ENCODE data around the gene TOPBP1. TPM values are rescaled to one million over a fixed set of nuclear protein-coding genes. Genes with fewer than 3 reads are reported as not detected.
A peak's percentile ranks its signal among the peaks of the same experiment; 100 is the strongest.

TOPBP1 gene
- total RNA-seq, 4 donors from 2014 or later = 20.7 to 42.2 (median 28.7) TPM

DNA sequence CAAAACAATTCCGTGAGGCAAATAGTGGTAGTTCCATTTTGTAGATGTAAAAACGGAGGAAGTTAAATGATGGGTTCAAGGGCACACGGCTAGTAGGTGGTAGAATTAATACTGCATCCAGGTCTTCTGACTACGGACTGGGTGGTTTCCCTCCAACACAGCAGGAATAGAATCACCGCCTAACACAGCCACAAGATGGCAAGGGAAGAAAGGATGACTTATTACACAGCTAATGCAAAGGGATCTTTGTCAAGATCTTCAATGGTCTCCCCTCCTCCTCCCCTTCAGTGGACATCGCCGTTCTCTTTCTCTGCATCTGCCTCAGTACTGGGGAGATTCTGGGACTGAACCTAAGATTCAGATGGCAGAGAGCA, 524 bp upstream of the TOPBP1 start:
- DNase-seq (ENCODE audit: low spot score) (no peak), ATAC-seq (ENCODE audit: low FRiP score) (peak; percentile 75)
- TF ChIP-seq, protein P1, sequence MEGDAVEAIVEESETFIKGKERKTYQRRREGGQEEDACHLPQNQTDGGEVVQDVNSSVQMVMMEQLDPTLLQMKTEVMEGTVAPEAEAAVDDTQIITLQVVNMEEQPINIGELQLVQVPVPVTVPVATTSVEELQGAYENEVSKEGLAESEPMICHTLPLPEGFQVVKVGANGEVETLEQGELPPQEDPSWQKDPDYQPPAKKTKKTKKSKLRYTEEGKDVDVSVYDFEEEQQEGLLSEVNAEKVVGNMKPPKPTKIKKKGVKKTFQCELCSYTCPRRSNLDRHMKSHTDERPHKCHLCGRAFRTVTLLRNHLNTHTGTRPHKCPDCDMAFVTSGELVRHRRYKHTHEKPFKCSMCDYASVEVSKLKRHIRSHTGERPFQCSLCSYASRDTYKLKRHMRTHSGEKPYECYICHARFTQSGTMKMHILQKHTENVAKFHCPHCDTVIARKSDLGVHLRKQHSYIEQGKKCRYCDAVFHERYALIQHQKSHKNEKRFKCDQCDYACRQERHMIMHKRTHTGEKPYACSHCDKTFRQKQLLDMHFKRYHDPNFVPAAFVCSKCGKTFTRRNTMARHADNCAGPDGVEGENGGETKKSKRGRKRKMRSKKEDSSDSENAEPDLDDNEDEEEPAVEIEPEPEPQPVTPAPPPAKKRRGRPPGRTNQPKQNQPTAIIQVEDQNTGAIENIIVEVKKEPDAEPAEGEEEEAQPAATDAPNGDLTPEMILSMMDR (IDR thresholded peaks at IDR 0.05) = no peak

DNA sequence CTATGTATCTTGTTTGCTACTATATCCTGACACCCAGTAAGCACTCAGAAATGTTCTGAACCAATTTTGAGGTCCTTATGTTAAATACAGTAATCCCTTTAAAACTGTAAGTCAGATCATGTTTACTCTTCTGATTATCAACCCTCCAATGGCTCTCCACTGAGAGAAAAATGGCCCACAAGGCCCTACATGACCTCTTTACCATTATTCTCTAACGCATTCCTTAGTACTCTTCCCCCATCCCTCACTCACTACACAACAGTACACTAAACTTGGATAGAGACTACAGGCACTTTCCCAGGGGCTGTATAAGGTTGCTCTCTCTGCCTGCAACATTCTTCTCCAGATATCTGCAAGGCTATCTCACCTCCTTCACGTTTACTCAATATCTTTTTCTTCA, 1.9 kb downstream of the TOPBP1 start:
- no peak for ATAC-seq (ENCODE audit: low FRiP score)

DNA sequence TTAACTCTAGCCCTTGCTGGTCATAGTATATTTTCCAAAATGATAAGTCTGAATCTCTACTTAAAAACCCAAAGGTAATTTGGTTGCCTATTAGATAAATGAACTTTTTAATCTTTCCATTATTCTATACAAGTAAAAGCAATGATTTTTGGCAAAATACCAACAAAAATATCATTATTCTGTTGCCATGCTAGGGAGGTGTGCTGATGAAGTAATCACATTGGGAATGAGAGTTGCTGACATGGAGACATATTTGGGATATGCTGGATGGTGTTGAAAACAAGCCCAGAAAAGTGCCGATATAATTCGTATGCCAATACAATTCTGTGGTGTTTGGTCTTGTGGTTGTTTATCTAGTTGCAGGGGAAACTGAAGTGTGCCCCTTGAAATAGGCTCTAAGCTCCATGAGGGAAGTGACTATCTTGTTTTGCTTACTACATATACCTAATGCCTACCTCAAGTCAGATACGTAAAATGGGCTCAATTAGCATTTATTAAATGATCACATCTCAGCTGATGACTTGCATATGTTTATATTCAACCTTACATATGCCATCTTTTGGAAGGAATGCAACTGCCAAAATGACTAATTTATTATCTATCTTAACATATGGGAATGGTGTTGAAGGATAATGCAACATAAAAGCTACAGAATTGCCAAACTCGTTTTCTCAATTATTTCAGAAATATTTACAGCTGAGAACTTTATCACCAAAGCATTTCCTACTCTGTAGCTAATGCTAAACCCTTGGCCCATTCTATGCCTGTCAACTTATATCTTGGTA, 5.8 kb downstream of the TOPBP1 start:
- TF ChIP-seq, protein P1 (IDR thresholded peaks at IDR 0.05) = no peak
- ATAC-seq (ENCODE audit: low FRiP score) (no peak), DNase-seq (ENCODE audit: low spot score) (no peak)

More for the DNA sequence above, 1.9 kb downstream of the TOPBP1 start:
- TF ChIP-seq, protein P1 (IDR thresholded peaks at IDR 0.05) = no peak
- DNase-seq (ENCODE audit: low spot score) = no peak

DNA sequence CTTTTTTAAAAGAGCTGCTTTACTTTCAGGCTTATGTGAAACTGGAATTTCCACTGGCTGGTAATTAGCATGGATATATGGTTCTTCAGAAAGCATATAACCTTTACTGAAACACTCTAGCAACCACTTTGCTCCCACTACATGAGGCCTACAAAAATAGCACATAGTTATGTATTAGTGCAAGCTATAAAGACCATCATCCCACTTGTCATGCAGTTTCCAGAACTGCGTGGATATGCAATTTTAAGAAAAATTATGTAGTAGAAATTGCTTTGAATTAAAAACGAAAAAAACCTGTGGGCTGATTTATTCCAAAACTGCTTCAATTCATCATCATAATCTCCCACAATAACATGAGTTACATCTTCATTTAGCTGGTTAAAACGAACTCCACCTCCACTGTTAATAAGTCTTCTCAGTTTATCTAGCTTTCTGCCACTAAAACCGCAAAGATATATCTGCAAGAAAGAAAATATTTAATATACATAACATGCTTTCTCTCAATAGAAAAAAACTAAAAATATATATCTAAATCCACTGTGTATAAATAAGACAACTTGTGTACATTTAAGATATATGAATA, 12.2 kb downstream of the TOPBP1 start:
- no peak for ATAC-seq (ENCODE audit: low FRiP score)
- DNase-seq (ENCODE audit: low spot score) = no peak
- TF ChIP-seq, protein P1 (IDR thresholded peaks at IDR 0.05) = no peak

DNA sequence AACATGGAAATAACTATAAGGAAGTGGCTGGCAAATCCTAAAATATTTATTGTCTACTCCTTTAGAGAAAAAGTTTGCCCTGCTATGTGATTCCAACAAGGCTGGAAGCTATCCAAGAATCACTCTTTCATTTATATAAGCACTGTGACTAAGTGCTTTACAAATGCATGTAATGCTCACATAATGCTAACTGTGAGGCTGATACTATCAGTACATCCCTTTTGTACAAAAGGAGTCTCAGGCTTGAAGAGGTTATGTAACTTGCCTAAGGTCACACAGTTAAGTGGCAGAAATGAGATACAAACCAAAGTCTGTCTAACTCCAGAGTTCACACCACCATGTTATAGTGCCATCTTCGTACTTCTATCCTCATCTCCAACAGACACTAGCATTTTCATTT, 17.0 kb downstream of the TOPBP1 start:
- TF ChIP-seq, protein P1 (IDR thresholded peaks at IDR 0.05) = no peak
- DNase-seq (ENCODE audit: low spot score) (no peak), ATAC-seq (ENCODE audit: low FRiP score) (no peak)

DNA sequence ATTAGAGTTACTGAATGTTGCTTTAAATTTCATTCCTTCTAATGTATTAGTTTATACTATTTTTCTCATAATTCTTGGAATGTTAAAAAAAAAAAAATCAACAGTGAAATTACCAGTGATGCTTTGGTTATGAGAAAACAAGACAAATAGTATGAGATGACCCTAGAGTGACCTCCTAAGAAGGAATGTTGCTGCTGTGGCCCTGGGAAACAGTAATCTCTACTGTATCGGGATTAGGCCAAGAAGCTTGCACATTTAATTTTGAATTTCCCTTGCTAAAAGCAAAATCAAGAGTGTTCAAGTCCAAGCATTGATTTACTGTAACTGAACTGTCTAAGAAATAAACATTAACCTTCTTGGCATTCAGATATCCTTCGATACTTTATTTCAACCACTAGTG, 18.1 kb downstream of the TOPBP1 start:
- DNase-seq (ENCODE audit: low spot score) (no peak), ATAC-seq (ENCODE audit: low FRiP score) (no peak)
- TF ChIP-seq, protein P1 (IDR thresholded peaks at IDR 0.05) = no peak

DNA sequence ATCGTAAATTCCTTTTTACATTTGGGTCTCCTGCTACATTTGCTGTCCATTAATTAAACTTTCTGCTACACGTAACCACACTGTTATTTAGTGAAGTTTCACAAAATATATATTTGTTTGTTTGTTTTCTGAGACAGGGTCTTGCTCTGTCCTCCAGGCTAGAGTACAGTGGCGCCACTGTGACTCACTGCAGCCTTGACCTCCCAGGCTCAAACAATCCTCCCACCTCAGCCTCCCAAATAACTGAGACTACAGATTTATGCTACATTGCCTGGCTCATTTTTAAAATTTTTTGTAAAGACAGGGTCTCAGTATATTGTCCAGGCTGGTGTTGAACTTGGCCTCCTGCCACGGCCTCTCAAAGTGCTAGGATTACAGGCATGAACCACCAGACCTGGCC, 20.5 kb downstream of the TOPBP1 start:
- TF ChIP-seq, protein P1 (IDR thresholded peaks at IDR 0.05) = no peak
- DNase-seq (ENCODE audit: low spot score) = no peak

More for the DNA sequence above, 20.5 kb downstream of the TOPBP1 start:
- no peak for ATAC-seq (ENCODE audit: low FRiP score)
